GM21576 (cell line): ENCODE results near the gene ASMTL.
"Not testable (repeated sequence)": the region's sequence is repeated elsewhere in the genome, so short reads cannot be mapped to it uniquely, and the experiment has no call there.

Source experiments
- ATAC-seq: cut with Tn5 transposase; IDR thresholded peaks from one replicate; pipeline ENCODE4 v1.9.1; 2021; ENCODE audit warnings: mild to moderate bottlenecking, moderate library complexity; ENCODE audit not compliant: unreplicated experiment

Gene ASMTL

DNA sequence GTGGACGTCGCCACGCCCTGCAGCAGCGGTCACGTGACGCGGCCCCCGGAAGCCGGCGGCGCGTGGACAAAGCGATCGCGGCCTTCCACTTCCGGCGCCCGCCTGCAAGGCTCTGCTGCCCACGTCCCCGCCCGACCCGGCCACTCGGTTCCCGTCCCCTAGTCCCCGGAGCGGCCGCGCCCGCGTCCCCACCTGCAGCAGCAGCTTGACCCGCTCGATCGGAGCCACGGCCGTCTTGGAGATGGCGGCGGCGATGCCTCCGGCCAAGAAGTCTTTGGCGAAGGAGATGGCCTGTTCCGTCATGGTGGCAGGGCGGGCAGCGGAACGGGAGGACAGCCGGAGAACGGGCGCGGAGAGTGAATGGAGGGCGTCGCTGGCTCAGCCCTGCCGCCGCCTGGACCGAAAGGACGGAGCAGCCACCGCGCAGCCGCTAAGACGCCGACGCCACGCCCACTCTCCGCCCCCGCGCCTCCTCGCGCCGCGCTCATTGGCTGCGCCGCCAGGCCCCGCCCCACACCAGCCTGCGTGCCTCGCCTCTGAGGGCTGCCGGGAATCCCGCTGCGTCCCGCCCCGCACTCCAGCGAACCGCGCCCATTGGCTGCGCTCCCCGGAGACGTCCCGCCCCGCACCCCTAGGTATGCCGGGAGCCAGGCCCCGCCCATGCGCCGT, 60.9 kb downstream of the ASMTL start, which contains the start of gene SLC25A6:
TSS of gene SLC25A6 (minus strand) at position 407 of the 669 bp plus-strand sequence. CDS start at position 303, 104 bp downstream.
- ATAC-seq: peak; percentile 97

DNA sequence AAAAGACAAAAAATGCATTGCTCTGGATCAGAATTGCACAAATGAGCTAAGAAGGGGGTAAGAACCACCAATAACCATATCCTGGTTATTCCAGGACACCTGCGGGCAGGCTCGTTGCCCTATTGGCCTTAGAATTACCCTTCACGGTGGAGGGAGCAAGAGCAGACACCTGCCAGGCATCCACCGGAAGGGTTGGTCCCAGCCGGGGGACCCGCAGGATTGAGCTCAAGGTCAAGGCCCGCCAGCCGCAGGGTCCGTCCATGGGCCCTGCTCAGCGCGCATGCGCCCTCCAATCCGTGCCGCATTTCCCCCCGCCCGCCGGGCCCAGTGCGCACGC, 61.4 kb downstream of the ASMTL start:
- no peak for ATAC-seq

DNA sequence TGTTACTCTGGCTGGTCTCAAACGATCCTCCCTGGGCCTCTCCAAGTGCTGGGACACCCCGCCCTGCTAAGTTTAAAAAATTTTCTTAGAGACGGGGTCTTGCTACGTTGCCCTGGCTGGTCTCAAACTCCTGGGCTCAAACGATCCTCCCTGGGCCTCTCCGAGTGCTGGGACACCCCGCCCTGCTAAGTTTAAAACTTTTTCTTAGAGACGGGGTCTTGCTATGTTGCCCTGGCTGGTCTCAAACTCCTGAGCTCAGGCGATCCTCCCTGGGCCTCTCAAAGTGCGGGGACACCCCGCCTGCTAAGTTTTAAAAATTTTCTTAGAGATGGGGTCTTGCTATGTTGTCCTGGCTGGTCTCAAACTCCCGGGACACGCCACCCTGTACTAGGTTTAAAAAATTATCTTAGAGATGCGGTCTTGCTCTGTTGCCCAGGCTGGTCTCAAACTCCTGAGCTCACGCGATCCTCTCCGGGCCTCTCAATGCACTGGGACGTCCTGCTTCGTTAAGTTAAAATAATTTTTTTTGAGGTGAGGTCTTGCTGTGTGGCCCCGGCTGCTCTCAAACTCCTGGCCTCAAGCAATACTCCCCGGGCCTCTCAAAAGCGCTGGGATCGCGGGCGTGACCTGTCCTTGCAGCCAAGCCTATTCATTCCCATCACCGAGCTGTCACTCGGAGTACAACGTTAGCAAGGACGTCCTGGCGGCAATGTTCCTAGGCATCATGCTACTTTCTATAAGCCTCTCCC, 61.9 kb downstream of the ASMTL start:
- no peak for ATAC-seq

DNA sequence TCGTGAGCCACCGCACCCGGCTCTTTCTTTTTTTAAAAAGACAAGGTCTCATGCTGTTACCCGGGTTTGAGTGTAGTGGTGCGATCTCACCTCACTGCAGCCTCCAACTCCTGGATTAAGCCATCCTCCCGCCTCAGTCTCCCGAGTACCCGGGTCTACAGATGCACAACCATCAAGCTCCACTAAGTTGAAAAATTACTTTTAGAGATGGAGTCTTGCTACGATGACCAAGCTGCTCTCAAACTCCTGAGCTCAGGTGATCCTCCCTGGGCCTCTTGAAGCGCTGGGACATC, 62.8 kb downstream of the ASMTL start:
- ATAC-seq: no peak

DNA sequence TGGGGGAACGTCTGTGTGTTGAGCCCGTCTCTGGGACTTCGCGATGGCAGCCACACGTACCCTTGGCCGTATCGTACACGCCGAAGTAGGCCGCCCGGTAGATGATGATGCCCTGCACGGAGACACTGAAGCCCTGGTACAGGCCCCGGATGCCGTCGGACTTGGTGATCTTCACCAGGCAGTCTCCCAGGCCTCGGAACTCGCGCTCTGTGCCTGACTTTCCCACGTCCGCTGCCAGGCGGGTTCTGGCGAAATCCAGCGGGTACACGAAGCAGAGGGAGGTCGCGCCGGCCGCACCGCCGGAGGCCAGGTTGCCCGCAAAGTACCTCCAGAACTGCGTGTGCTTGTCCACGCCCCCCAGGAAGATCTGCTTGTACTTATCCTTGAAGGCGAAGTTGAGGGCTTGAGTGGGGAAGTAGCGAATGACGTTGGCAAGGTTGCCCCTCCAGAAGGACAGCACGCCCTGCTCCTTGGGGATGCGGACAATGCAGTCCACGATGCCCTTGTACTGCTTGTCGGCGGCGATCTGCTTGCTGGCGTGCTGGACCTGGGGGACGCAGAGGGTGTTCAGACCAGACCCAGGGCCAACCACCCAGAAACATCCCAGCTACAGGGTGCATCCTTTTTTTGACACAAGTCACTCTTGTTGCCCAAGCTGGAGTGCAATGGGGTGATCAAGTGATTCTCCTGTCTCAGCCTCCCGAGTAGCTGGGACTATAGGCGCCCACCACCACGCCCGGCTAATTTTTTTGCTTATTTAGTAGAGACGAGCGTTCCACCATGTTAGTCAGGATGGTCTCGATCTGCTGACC, 63.3 kb downstream of the ASMTL start:
- no peak for ATAC-seq

DNA sequence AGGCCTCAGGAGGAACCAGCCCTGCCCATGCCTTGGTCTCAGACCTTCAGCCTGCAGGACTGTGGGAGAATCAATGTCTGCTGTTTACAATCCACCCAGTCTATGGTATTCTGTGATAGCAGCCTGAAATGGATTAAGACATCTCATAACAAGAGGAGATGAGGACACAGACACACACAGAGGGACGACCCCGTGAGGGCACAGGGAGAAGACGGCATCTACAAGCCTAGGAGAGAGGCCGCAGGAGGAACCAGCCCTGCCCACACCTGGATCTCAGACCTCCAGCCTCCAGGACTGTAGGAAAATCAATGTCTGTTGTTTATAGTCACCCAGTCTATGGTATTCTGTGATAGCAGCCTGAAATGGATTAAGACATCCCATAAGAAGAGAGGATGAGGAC, 64.1 kb downstream of the ASMTL start:
- ATAC-seq: no peak

DNA sequence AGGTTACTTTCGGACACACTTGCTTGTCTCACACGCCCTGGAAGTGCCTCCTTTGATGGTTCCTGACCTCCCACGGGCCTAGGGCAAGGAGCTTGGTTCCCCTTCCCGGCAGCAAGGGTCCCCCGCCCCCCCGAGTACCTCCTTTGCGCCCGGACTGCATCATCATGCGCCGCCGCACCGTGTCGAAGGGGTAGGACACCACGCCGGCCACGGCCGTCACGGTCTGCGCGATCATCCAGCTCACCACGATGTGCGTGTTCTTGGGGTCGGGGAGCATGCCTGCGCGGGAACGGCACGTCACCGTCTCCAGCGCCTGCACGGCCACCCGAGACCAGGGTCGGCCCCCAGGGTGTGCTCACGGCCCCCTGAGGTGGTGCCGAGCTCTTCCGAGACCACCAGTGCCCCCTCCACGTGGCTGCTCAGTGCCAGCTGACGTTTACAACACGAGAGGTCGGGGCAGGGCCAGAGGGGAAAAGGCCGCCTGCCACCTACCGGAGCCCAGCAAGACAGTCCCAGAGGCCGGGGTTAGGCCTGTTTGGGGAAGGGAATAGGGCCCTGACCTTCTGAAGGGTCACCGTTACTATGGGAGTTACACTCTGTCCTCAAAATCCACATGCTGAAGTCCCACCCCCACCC, 65.5 kb downstream of the ASMTL start:
- ATAC-seq: no peak

DNA sequence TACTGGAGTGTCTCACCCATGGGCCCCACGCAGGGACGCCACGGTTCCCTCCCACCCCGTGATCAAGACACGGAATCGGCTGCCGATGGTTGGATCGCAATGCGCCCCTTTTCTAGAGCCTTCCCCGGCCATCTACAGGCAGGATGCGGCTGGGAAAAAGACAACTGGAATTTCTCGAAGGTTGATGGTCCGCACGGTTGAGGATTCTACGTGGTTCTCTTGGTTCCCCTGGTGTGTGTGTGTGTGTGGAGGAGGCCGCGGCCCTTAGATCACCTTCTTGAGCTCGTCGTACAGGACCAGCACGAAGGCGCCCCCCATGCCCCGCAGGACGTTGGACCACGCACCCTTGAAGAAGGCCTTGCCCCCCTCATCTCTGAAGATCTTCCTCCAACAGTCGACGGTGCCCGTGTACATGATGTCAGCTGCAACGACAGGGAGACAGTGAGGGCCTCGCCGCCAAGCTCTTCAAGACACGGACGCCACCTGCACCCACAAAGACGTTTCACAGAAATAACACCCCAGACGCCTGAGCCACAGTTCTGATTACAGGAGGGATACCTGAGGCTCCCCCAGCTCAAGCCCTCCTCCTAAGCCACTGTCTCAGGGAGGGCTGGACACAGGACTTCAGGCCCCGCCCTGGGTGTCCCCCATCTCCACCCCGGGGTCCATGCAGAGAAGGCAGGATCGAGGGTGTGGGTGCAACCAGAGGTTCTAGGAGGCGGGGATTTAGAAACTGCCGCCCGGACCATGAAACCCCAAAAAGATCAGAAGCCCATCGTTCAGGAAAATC, 66.2 kb downstream of the ASMTL start:
- ATAC-seq: no peak

DNA sequence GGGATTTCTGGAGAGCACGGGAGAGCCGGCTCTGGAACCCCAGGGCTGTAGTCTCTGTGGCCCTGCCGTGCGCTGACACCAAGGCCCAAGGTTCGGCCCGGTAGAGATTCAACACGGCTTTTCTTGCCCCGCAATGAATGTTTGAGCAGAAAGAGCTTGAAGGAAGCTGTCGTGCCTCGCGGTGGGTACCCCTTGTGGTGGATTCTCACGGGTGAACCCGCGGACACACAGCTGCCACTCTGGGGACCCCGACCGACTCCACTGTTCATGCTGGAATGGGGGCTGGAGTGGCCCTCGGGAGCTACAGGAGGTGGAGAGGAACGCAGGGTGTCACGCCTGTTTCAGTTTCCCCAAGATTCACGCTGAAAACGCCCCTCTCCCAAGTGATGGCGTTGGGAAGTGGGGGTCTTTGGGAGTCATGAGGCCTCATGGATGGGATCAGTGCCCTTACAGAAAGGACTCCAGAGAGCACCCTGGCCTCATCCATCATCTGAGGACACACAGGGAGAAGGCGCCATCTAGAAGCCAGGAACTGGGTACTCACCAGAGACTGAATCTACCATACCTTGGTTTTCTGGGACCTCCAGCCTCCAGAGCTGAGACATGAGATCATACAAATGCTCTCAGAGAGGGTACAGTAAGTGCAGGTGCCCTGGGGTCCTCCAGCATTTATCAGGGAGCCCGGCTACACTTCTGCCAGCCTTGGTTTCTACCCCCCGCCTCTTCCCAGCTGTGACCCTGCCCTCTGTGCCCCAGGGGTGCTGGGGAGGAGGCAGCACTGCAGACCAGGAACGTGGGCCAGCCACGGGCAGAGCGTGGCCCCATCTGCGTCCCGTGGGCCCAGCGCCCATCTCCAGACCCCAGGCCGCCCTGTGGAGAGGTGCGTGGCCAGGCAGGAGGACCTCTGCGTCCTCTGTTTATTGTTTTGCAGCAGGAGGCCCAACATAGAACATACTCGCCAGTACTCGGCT, 67.2 kb downstream of the ASMTL start:
- no peak for ATAC-seq

DNA sequence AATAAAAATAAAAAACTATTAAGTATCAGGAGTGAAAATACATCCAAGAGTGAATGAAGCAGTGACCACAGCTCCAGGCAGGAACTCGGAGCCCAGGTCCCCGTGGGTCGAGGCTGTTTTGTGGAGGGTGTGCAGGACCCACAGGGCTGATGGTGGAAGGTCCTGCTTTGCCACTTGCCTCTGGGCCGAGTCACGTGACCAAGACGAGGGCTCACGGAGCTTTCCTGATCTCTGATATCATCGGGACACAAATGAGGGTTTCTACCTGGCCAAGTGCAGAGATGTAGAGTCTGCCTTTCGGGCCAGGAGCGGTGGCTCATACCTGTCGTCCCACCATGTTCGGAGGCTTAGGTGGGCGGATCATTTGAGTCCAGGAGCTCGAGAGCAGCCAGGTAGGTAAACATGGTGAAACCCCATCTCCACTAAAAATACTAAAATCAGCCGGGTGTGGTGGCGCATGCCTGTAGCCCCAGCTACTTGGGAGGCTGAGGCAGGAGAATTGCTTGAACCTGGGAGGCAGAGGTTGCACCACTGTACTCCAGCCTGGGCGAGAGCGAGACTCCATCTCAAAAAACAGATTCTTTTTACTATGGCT, 68.0 kb downstream of the ASMTL start:
- no peak for ATAC-seq

DNA sequence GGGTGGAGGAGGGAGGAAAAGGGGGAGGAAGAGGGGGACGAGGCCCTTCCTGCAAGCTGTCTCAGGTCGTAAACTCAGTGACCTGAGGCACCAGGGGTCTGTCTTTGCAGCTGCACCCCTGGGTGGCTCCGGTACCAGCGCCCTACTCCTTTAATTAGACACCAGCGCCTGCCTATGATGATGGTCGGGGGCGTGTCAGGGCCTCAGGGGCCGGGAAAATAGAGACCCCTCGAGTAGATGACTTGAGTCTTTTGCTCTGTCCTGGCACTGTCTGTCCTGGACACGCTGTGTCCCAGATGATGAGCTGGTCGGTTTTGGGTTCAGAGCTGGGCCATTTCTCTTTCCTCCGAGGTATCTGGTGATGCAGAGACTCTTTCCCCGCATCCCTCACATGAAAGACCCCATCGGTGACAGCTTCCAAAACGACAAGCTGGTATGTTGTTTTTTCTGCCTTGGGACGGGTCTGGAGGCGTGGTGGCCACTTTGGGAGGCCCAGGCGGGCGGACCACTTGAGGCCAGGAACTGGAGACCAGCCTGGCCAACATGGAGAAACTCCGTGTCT, 72.0 kb downstream of the ASMTL start:
- ATAC-seq: no peak

DNA sequence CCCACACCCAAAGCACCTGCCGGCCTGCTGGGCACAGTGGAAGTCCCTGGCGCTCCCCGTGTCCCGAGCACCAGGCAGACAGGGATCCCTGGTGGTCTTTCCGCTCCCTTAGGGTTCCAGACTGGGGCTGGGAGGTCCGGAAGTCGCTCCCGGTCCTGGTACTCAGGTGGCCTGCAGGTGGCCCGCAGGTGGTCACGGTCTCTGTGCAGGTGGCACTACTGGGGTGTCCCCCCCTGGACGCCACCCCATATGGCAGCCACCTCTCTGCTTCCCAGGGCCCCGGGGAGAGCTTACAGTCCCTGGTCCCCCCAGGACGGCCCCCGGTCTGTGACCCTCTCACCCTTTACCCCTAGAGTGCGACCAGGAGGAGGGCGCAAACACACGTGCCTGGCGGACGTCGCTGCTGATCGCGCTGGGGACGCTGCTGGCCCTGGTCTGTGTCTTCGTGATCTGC, 74.4 kb downstream of the ASMTL start:
- ATAC-seq: no peak

DNA sequence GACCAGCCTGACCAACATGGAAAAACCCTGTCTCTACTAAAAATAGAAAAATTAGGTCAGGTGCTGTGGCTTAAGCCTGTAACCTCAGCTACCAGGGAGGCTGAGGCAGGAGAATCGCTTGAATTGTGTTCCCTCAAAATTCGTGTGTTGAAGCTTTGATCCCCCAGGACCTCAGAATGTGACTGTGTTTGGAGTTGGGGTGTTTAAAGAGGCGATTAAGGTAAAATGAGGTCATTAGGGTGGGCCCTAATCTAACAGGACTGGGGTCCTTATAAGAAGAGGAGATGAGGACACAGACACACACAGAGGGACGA, 84.4 kb downstream of the ASMTL start:
- ATAC-seq: no peak

DNA sequence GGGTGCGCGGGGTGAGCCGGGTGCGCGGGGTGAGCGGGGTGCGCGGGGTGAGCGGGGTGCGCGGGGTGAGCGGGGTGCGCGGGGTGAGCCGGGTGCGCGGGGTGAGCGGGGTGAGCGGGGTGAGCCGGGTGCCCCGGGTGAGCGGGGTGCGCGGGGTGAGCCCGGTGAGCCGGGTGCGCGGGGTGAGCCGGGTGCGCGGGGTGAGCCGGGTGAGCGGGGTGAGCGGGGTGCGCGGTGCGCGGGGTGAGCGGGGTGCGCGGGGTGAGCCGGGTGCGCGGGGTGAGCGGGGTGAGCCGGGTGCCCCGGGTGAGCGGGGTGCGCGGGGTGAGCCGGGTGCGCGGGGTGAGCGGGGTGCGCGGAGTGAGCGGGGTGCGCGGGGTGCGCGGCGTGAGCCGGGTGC, 86.3 kb downstream of the ASMTL start:
- ATAC-seq: not testable (repeated sequence)

DNA sequence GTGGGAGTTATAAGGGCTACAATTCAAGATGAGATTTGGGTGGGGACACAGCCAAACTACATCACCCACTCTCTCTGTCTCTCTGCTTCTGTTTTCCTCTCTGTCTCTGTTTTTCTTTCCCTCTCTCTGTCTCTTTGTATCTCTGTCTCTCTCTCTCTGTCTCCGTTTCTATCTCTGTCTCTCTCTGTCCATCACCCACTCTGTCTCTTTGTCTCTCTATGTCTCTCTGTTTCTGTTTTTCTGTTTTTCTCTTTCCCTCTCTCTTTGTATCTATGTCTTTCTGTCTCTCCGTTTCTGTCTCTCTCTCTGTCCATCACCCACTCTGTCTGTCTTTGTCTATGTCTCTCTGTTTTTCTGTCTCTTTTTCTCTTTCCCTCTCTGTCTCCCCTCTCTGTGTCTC, 90.8 kb downstream of the ASMTL start:
- no peak for ATAC-seq

DNA sequence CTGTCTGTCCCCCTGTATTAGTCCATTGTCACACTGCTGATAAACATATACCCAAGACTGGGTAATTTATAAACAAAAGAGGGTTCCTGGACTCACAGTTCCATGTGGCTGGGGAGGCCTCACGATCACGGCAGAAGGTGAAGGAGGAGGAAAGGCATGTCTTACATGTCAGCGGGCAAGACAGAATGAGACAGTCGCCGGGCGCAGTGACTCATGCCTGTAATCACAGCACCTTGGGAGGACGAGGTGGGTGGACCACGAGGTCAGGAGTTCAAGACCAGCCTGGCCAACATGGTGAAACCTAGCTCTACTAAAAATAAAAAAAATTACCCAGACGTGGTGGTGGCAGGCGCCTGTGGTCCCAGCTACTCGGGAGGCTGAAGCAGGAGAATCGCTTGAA, 91.4 kb downstream of the ASMTL start:
- ATAC-seq: no peak

DNA sequence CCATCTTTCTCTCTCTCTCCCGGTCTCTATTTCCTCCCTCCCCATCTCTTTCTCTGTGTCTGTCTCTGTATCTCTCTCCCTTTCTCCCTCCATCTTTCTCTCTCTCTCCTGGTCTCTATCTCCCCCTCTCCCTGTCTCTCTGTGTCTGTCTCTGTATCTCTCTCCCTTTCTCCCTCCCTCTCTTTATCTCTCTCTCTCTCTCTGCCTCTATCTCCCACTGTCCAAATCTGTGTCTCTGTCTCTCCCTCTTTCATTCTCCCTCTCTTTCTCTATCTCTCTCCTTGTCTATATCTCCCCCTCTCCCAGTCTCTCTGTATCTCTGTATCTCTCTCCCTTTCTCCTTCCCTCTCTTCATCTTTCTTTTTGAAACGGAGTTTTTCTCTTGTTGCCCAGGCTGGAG, 92.5 kb downstream of the ASMTL start:
- no peak for ATAC-seq

DNA sequence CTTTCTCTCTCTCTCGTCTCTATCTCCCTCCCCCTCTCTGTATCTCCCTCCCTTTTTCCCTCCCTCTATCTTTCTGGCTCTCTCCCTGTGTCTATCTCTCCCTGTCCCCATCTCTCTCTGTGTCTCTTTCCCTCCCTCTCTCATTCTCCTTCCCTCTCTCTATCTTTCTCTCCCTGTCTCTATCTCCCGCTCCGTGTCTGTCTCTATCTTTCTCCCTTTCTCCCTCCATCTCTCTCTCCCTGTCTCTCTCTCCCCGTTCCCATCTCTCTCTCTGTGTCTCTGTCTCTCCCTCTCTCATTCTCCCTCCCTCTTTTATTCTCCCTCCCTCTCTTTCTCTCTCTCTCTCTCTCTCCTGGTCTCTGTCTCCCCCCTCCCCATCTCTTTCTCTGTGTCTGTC, 93.2 kb downstream of the ASMTL start:
- no peak for ATAC-seq
